ENCODE data around the gene RYR2.

DNA sequence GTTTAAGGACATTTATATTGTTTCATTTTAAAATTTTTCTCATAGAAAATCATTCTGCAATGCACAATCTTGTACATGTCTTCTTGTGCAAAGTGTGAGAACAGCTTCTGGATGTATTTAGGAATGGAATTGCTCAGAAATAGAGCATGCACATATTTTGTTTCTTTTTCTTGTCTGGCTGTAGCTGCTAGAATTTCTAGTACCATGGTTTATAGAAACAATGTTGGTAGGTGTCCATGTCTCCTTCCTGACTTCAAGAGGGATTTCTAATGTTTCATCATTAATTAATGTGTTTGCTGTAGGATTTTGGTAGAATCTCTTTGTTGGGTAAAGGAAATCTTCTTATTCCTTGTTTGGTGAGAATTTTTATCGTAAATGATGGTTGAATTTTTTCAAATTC lies 99.0 kb downstream of the RYR2 start:
- TF ChIP-seq CTCF (IDR thresholded peaks at IDR 0.05) (no peak), POLR2A (IDR thresholded peaks at IDR 0.05) (no peak)

Measured in heart left ventricle (tissue), 13 donors.